Right lobe of liver (tissue), 6 donors: ENCODE measurements around the gene RNF19B. TPM values are rescaled to one million over a fixed set of nuclear protein-coding genes. Genes with fewer than 3 reads are reported as not detected.

ENCODE experiments used
- ATAC-seq, 4 donors: fragments of 200-7000 bp; cut with Tn5 transposase; one replicate each; pipeline ENCODE4 v1.9.1; 2020; ENCODE audit warnings: mild to moderate bottlenecking in 4 of 4, moderate library complexity in 4 of 4
- DNase-seq, 3 donors: peaks; one replicate each; pipeline ENCODE4 v3.0.0-alpha.2; 2020
- H3K27ac ChIP-seq, 3 donors: fragments of 200-600 bp; one replicate each; pipeline ENCODE4 v1.8.0; 2022
- H3K27me3 ChIP-seq, 2 donors: fragments of 200-600 bp; one replicate each; pipeline ENCODE4 v1.8.0; 2022
- H3K36me3 ChIP-seq, 4 donors: fragments of 200-600 bp; sonication (generic) in 1 of 4; one replicate each; pipeline versions ENCODE4 v1.5.1 to v1.8.0; 2017 to 2022; ENCODE audit warnings: control low read depth in 1 of 4
- H3K4me1 ChIP-seq, 4 donors: fragments of 200-600 bp; sonication (generic) in 1 of 4; one replicate each; pipeline versions ENCODE4 v1.5.1 to v1.8.0; 2017 to 2022; ENCODE audit warnings: control low read depth in 1 of 4
- H3K4me3 ChIP-seq, 3 donors: fragments of 200-600 bp; one replicate each; pipeline ENCODE4 v1.8.0; 2022
- H3K9me3 ChIP-seq, 4 donors: fragments of 200-600 bp; sonication (generic) in 1 of 4; one replicate each; pipeline versions ENCODE4 v1.5.1 to v1.8.0; 2017 to 2022; ENCODE audit warnings: control low read depth in 1 of 4
- CTCF ChIP-seq, 4 donors: fragments of 200-600 bp in 3 of 4; fragments of 450-650 bp in 1 of 4; IDR thresholded peaks; one replicate each; pipeline versions ENCODE4 v1.5.1 to v1.8.0; 2016 to 2022; ENCODE audit warnings: antibody characterized with exemption in 4 of 4, mild to moderate bottlenecking in 2 of 4
- POLR2A ChIP-seq: fragments of 450-650 bp; IDR thresholded peaks from one replicate; pipeline ENCODE4 v1.6.1; 2017; ENCODE audit warnings: antibody characterized with exemption, mild to moderate bottlenecking
- whole genome bisulfite sequencing: methylation state at CpG from one replicate; pipeline ENCODE4 v1.1.6; 2018; ENCODE audit warnings: low coverage, low lambda C conversion rate; ENCODE audit not compliant: insufficient coverage; ENCODE audit errors: missing lambda C conversion rate; 5-methylcytosine and 5-hydroxymethylcytosine counted together
- intact Hi-C, 2 donors: fragments of 100-400 bp; cut with DNase I; formaldehyde crosslinking; loops; one replicate each; pipeline versions ENCODE4 v1.11.2 to v1.14.1; 2022
- total RNA-seq, 6 experiments: library from RNA; depleted of rRNA in 2 of 6; stranded (reverse); fragments of >200 nt in 2 of 6; fragmentation: NEBNext Ultra II Directional in 3 of 6; extraction: Animal tissue kit (Norgen Biotek cat#: 25700) in 3 of 6; gene quantifications; one replicate each; pipeline versions ENCODE4 v1.1.0 to v1.2.4, GENCODE V29; 2016 to 2023
- donor health status: DM: no; HTN: yes; CAD: no.
- donor health status: DM: no; HTN: no; CAD: no.
- donor health status: DM: no; HTN: no; CAD: no.
- donor health status: DM: no; HTN: yes; CAD: no.
- donor health status: DM: no; HTN: yes; CAD: no.

The RNF19B gene
- total RNA-seq, 6 experiments from 2014 or later, result 4.6 to 12.1 (median 8.3) TPM

GRCh38 chr1:32918179-32918578 lies 46.4 kb downstream of the RNF19B start:
- Histone ChIP-seq H3K4me1 (peaks cover 0 to 4% (median 0%) of the 10 kb centered on the region in 4 donors), H3K9me3 (no peaks in the 10 kb centered on the region), H3K27ac (no peak overlapping the region), H3K27me3 (no peaks in the 10 kb centered on the region), H3K4me3 (no peak overlapping the region), H3K36me3 (no peaks in the 10 kb centered on the region)
- TF ChIP-seq POLR2A, result no peak
- ATAC-seq (no peak), DNase-seq (no peak)
- intact Hi-C loops, result no loop called here
- no CpG with 5 or more reads among the region's 1 CpG for WGBS

- 71% methylated on average over 5 of the region's 7 CpGs for WGBS
- Histone ChIP-seq H3K27ac (no peak overlapping the region), H3K27me3 (no peaks in the 10 kb centered on the region), H3K4me1 (peaks cover 0 to 4% (median 0%) of the 10 kb centered on the region in 4 donors), H3K4me3 (no peak overlapping the region), H3K9me3 (no peaks in the 10 kb centered on the region), H3K36me3 (no peaks in the 10 kb centered on the region)
- DNase-seq (no peak), ATAC-seq (no peak)
- TF ChIP-seq POLR2A (no peak), CTCF (IDR thresholded peaks at IDR 0.05) (no peak)
- intact Hi-C loops, result no loop called here
Observed at GRCh38 chr1:32917521-32917920, 47.1 kb downstream of the RNF19B start.

GRCh38 chr1:32915766-32916706 lies 48.6 kb downstream of the RNF19B start:
- Histone ChIP-seq H3K27me3 (no peaks in the 10 kb centered on the region), H3K4me1 (peaks cover 0 to under 1% (median 0%) of the 10 kb centered on the region in 4 donors), H3K4me3 (no peak overlapping the region), H3K9me3 (no peaks in the 10 kb centered on the region), H3K36me3 (no peaks in the 10 kb centered on the region), H3K27ac (no peak overlapping the region)
- 87% methylated on average over 11 of the region's 12 CpGs for WGBS
- ATAC-seq (no peak), DNase-seq (no peak)
- intact Hi-C loops, result no loop called here
- no peak for TF ChIP-seq CTCF (IDR thresholded peaks at IDR 0.05)
- no peak for TF ChIP-seq POLR2A

- H3K36me3 ChIP-seq, result no peaks in the 10 kb centered on the region
- no peak for TF ChIP-seq CTCF (IDR thresholded peaks at IDR 0.05)
- no peak for TF ChIP-seq POLR2A
- no peak for ATAC-seq
- H3K4me3 ChIP-seq, result no peak overlapping the region
- H3K27ac ChIP-seq, result no peak overlapping the region
- 76% methylated on average over 5 of the region's 5 CpGs for WGBS
- DNase-seq, result no peak
- no peaks in the 10 kb centered on the region for H3K4me1 ChIP-seq
- intact Hi-C loops, result no loop called here
- no peaks in the 10 kb centered on the region for H3K9me3 ChIP-seq
- H3K27me3 ChIP-seq, result no peaks in the 10 kb centered on the region
Observed at GRCh38 chr1:32910319-32910718, 54.3 kb downstream of the RNF19B start.

- Histone ChIP-seq H3K4me1 (peaks cover 0 to 11% (median 2%) of the 10 kb centered on the region in 4 donors), H3K27me3 (no peaks in the 10 kb centered on the region), H3K36me3 (no peaks in the 10 kb centered on the region), H3K4me3 (no peak overlapping the region), H3K9me3 (no peaks in the 10 kb centered on the region), H3K27ac (no peak overlapping the region)
- ATAC-seq, result no peak
- 26% methylated on average over 4 of the region's 4 CpGs for WGBS
- intact Hi-C loops, result no loop called here
- DNase-seq, result no peak
- TF ChIP-seq POLR2A, result no peak
- TF ChIP-seq CTCF (IDR thresholded peaks at IDR 0.05), result no peak
Observed at GRCh38 chr1:32907435-32907834, 57.2 kb downstream of the RNF19B start.
